PC-3 (cell line): ENCODE data around the gene SLC26A11. TPM values are rescaled to one million over a fixed set of nuclear protein-coding genes. Genes with fewer than 3 reads are reported as not detected.

Source experiments
- ATAC-seq: fragments of 200-7000 bp; cut with Tn5 transposase; 2 replicates; pipeline ENCODE4 v1.9.1; 2020; ENCODE audit warnings: mild to moderate bottlenecking, moderate library complexity
- BruUV-seq: library from RNA; stranded (reverse); fragments of 400-500 nt; replicated peaks from 2 replicates; lab custom pipeline; 2021; lab: Mats Ljungman, UMichigan
- CTCF ChIA-PET: fragments of 300-600 bp; sonication (Branson Sonifier 250); formaldehyde crosslinking; loops from one replicate; lab custom pipeline; 2022; ENCODE audit warnings: antibody characterized with exemption; lab: Charles Lee
- POLR2A ChIA-PET: fragments of 300-600 bp; sonication (Branson Sonifier 250); formaldehyde crosslinking; loops from one replicate; lab custom pipeline; 2022; ENCODE audit warnings: antibody characterized with exemption; ENCODE audit not compliant: unreplicated experiment; lab: Charles Lee
- DNase-seq: peaks from one replicate; pipeline ENCODE4 v3.0.0-alpha.2; 2015
- H2AFZ ChIP-seq: fragments of 300-600 bp; sonication (generic); 2 replicates; pipeline ENCODE4 v1.6.0; 2016; ENCODE audit warnings: antibody characterized with exemption, low read length
- H3F3A ChIP-seq: fragments of 300-600 bp; sonication (generic); one replicate; pipeline ENCODE4 v1.6.0; 2017; ENCODE audit warnings: antibody characterized with exemption, low read length, control low read depth, mild to moderate bottlenecking; ENCODE audit not compliant: unreplicated experiment
- H3K27ac ChIP-seq: fragments of 300-600 bp; sonication (generic); 2 replicates; pipeline ENCODE4 v1.5.1; 2016; ENCODE audit warnings: mild to moderate bottlenecking, low read length
- H3K27me3 ChIP-seq: fragments of 300-600 bp; sonication (generic); 2 replicates; pipeline ENCODE4 v1.6.1; 2016; ENCODE audit warnings: low read length, mixed read lengths
- H3K36me3 ChIP-seq: fragments of 300-600 bp; sonication (generic); 2 replicates; pipeline ENCODE4 v1.6.1; 2016; ENCODE audit warnings: low read depth, mixed run types, low read length, mixed read lengths
- H3K4me1 ChIP-seq: fragments of 300-600 bp; sonication (generic); 2 replicates; pipeline ENCODE4 v1.5.1; 2016; ENCODE audit warnings: low read length; ENCODE audit not compliant: insufficient read depth
- H3K4me2 ChIP-seq: fragments of 300-600 bp; sonication (generic); 2 replicates; pipeline ENCODE4 v1.6.0; 2016; ENCODE audit warnings: low read length
- H3K4me3 ChIP-seq: fragments of 300-600 bp; sonication (generic); 2 replicates; pipeline ENCODE4 v1.5.1; 2016; ENCODE audit warnings: mild to moderate bottlenecking, low read length, mixed read lengths
- H3K79me2 ChIP-seq: fragments of 300-600 bp; sonication (generic); 2 replicates; pipeline ENCODE4 v1.6.1; 2017; ENCODE audit warnings: low read length, mixed read lengths
- H3K9ac ChIP-seq: fragments of 300-600 bp; sonication (generic); 2 replicates; pipeline ENCODE4 v1.6.0; 2016; ENCODE audit warnings: mild to moderate bottlenecking, low read length
- H3K9me2 ChIP-seq: fragments of 300-600 bp; sonication (generic); replicated peaks from 2 replicates; pipeline ENCODE4 v1.6.1; 2016; ENCODE audit warnings: mixed run types, low read length, mixed read lengths
- H3K9me3 ChIP-seq: fragments of 300-600 bp; sonication (generic); 2 replicates; pipeline ENCODE4 v1.6.1; 2016; ENCODE audit warnings: low read length, mixed read lengths
- H4K20me1 ChIP-seq: fragments of 300-600 bp; sonication (generic); 2 replicates; pipeline ENCODE4 v1.6.1; 2016; ENCODE audit warnings: low read length, mixed read lengths
- EZH2 ChIP-seq: fragments of 300-600 bp; sonication (generic); IDR thresholded peaks from one replicate; pipeline ENCODE4 v1.6.1; 2017; ENCODE audit warnings: antibody characterized with exemption, mild to moderate bottlenecking, low read length; ENCODE audit not compliant: unreplicated experiment
- EZH2phosphoT487 ChIP-seq: fragments of 300-600 bp; sonication (generic); IDR thresholded peaks from 2 replicates; pipeline ENCODE4 v1.6.1; 2018; ENCODE audit warnings: mild to moderate bottlenecking, antibody characterized with exemption, low read length, borderline replicate concordance
- intact Hi-C: fragments of 100-400 bp; cut with micrococcal nuclease; formaldehyde crosslinking; loops from 2 replicates; pipeline ENCODE4 v1.9.0; 2023
- total RNA-seq: library from RNA; depleted of rRNA; stranded (reverse); fragments of >200 nt; gene quantifications from 2 replicates; pipeline ENCODE4 v1.2.3, GENCODE V29; 2014
- TF ChIP-seq, protein P1 (sequence below): fragments of 300-600 bp; sonication (generic); conservative IDR thresholded peaks from 2 replicates; pipeline ENCODE4 v1.5.1; 2017; ENCODE audit warnings: antibody characterized with exemption, low read depth, mild to moderate bottlenecking, low read length

SLC26A11 gene
- total RNA-seq, 1 experiment from 2014 or later = 18.4 TPM

DNA sequence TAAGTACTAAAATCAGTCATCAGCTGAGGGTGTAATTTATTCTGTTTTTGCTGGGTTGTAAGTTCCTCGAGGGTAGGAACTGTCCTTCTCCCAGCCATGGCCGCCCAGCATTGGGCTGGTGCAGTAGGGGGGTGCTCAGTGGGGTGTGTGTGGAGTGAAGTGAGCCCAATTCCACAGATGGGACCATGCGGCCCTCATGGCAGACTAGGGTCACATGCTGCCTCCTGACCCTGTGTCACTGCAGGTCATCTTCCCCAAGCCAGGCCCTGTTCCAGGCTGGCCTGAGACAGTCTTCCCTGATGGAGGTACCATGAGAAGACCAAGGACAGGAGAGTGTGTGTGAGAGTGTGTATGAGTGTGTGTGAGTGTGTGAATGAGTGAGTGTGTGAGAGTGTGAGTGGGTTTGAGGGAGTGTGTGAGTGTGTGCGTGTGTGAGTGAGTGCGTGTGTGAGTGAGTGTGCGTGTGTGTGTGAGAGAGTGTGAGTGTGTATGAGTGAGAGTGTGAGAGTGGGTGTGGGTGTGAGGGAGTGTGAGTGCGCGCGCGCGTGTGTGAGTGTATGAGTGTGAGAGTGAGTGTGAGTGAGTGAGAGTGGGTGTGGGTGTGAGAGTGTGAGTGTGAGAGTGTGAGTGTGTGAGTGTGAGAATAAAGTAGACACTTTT, 3.7 kb downstream of the SLC26A11 start:
- Histone ChIP-seq H3K4me2 (no peak overlapping the region), H3K4me3 (no peak overlapping the region), H3F3A (no peaks in the 10 kb centered on the region), H3K36me3 (no peaks in the 10 kb centered on the region), H4K20me1 (no peaks in the 10 kb centered on the region), H3K27me3 (no peaks in the 10 kb centered on the region), H3K9ac (no peak overlapping the region), H2AFZ (no peak overlapping the region), H3K27ac (no peak overlapping the region), H3K4me1 (peaks cover 17% of the 10 kb centered on the region), H3K79me2 (peaks cover 11% of the 10 kb centered on the region), H3K9me2 (no peaks in the 10 kb centered on the region), H3K9me3 (no peaks in the 10 kb centered on the region)
- ChIA-PET CTCF (no interaction called here), POLR2A (no interaction called here)
- DNase-seq (no peak), ATAC-seq (no peak)
- TF ChIP-seq EZH2 (no peak), EZH2phosphoT487 (no peak)
- TF ChIP-seq, protein P1, sequence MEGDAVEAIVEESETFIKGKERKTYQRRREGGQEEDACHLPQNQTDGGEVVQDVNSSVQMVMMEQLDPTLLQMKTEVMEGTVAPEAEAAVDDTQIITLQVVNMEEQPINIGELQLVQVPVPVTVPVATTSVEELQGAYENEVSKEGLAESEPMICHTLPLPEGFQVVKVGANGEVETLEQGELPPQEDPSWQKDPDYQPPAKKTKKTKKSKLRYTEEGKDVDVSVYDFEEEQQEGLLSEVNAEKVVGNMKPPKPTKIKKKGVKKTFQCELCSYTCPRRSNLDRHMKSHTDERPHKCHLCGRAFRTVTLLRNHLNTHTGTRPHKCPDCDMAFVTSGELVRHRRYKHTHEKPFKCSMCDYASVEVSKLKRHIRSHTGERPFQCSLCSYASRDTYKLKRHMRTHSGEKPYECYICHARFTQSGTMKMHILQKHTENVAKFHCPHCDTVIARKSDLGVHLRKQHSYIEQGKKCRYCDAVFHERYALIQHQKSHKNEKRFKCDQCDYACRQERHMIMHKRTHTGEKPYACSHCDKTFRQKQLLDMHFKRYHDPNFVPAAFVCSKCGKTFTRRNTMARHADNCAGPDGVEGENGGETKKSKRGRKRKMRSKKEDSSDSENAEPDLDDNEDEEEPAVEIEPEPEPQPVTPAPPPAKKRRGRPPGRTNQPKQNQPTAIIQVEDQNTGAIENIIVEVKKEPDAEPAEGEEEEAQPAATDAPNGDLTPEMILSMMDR = no peak
- intact Hi-C loops = no loop called here
- BruUV-seq = no TSS peak

DNA sequence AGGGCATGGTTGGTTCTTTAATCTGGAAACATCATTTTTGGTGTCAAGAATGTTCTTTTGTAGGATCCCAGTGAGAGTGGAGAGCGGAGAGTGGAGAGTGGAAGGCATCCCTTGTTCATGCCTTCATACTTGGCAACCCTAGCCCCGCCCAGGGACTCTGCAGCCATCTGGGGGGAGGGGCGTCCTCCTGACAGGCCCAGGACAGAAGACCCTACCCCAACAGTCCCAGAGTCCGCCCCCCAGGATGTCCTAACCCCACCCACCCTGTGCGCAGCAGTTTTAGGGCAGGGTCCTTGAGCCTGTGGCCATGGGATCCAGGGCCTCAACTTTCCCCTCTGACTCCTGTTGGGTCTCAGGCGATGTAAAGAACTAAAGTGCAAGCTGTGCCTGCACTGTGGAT, 4.5 kb downstream of the SLC26A11 start:
- H2AFZ ChIP-seq = no peak overlapping the region
- ATAC-seq = no peak
- TF ChIP-seq EZH2 (no peak), EZH2phosphoT487 (no peak)
- TF ChIP-seq, protein P1 = no peak
- POLR2A ChIA-PET = no interaction called here
- no peaks in the 10 kb centered on the region for H3F3A ChIP-seq
- H3K4me2 ChIP-seq = no peak overlapping the region
- peaks cover 4% of the 10 kb centered on the region for H3K79me2 ChIP-seq
- H3K9me2 ChIP-seq = no peaks in the 10 kb centered on the region
- no peaks in the 10 kb centered on the region for H3K36me3 ChIP-seq
- peaks cover 9% of the 10 kb centered on the region for H3K4me1 ChIP-seq
- no peak for DNase-seq
- H3K27ac ChIP-seq = no peak overlapping the region
- intact Hi-C loops = no loop called here
- H4K20me1 ChIP-seq = no peaks in the 10 kb centered on the region
- H3K9me3 ChIP-seq = no peaks in the 10 kb centered on the region
- CTCF ChIA-PET = no interaction called here
- no peak overlapping the region for H3K4me3 ChIP-seq
- no peak overlapping the region for H3K9ac ChIP-seq
- no TSS peak for BruUV-seq
- H3K27me3 ChIP-seq = no peaks in the 10 kb centered on the region

DNA sequence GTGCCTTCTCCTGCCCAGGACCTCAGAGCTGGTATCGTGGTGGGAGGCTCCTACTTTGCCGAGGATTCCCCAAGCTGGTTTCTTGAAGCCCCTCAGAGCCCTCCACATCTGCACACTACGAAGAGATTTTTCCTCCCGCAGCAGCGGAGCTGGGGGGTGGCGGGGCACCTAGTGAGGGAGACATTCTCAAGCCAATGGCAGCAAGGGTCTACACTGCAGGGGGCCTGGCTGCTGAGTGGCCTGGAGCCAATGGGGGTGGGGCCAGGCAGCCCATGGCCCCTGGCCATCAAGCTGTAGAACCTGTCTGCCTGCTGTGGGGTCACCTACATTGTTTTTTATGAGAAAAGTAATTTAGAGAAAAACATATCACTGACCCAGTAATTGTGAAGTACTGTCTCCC, 5.0 kb downstream of the SLC26A11 start:
- ATAC-seq = no peak
- TF ChIP-seq EZH2 (no peak), EZH2phosphoT487 (no peak)
- TF ChIP-seq, protein P1 = no peak
- Histone ChIP-seq H3K9me2 (no peaks in the 10 kb centered on the region), H3K27ac (no peak overlapping the region), H3K4me2 (no peak overlapping the region), H3K79me2 (no peaks in the 10 kb centered on the region; the same call in 1 of the 2 replicates), H2AFZ (no peak overlapping the region), H3K36me3 (no peaks in the 10 kb centered on the region), H3K4me3 (no peak overlapping the region), H3K9ac (no peak overlapping the region), H3K9me3 (no peaks in the 10 kb centered on the region), H3F3A (no peaks in the 10 kb centered on the region), H4K20me1 (no peaks in the 10 kb centered on the region), H3K27me3 (no peaks in the 10 kb centered on the region), H3K4me1 (peaks cover 8% of the 10 kb centered on the region; the same call in 1 of the 2 replicates)
- ChIA-PET CTCF (no interaction called here), POLR2A (no interaction called here)
- intact Hi-C loops = no loop called here
- no peak for DNase-seq
- no TSS peak for BruUV-seq
